GM21360 (cell line): Measurements from ENCODE around the gene MIEF2.

Experiments
- ATAC-seq: cut with Tn5 transposase; IDR thresholded peaks from one replicate; pipeline ENCODE4 v1.9.1; 2021; ENCODE audit warnings: mild to moderate bottlenecking, moderate library complexity; ENCODE audit not compliant: unreplicated experiment

Gene MIEF2

DNA sequence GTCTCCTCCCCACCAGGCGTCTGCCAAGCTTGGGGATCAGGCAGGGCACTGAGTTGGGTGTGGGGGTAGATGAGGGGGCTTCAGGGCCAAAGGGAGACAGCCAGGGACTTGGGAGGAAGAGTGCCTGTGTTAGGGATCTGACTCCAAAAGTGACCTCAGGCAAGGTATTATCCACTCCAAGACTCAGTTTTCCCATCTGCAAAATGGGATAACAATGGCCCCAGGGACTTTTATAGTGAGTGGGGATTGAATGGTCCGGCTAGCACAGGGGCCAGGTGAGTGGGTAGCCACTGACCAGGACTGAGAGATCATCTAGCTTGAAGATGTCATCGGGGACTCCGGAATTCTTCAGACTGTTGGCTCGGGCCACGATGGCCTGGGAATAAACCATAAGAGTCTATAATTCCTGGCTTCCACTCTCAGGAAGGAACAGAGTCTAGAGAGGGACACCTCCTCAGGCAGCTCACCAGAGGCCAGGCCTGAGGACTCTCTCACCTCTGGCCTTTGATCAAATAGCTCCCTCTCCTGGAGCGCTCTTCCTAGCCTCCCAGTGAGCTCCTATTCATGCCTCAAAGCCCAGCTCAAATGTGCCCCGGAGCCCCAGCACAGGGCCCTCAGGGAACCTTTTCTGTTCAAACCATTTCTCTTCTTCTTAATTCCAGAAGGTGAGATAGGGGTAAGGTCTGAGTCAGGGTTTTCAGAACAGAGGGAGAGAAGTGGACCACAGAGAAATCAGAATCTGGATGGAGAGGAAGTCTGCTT lies 5.4 kb upstream of the MIEF2 start:
- ATAC-seq = no peak

DNA sequence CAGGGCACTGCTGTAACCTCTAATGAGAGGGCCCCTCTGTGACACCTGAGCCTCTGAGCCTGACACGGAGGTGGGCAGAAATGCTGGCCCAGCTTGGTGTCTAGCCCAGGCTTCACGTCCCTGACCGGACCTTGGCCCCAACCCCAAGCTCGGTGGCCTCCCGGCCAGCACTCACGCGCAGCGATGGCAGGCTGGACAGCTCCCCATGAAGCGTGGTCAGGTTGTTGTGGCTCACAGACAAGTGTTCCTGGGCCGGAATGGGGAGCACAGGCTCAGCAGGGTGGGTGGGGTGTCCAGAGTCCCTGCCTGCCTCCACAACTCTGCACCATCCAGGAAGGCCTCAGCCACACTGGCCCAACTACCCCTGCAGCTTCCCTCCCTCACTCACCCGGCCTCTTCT lies 4.1 kb upstream of the MIEF2 start:
- no peak for ATAC-seq

DNA sequence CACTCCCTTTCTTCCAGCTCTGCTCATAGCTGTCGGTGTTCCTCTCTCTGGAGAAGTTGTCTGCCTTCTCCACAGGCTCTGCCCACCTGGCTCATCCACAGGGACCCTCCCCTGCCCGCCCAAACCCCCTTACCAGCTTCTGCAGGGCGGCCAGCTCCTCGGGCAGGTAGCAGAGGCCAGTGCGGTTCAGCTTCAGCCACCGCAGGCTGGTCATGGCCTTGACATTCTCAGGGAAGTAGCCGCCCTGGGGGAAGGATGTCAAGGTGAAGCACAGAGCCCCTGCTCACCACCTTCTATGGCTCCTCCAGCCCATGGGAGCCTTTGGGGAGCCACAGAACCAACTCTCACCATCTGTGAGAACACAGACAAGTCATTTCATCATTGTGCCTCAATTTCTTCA lies 3.7 kb upstream of the MIEF2 start:
- no peak for ATAC-seq

DNA sequence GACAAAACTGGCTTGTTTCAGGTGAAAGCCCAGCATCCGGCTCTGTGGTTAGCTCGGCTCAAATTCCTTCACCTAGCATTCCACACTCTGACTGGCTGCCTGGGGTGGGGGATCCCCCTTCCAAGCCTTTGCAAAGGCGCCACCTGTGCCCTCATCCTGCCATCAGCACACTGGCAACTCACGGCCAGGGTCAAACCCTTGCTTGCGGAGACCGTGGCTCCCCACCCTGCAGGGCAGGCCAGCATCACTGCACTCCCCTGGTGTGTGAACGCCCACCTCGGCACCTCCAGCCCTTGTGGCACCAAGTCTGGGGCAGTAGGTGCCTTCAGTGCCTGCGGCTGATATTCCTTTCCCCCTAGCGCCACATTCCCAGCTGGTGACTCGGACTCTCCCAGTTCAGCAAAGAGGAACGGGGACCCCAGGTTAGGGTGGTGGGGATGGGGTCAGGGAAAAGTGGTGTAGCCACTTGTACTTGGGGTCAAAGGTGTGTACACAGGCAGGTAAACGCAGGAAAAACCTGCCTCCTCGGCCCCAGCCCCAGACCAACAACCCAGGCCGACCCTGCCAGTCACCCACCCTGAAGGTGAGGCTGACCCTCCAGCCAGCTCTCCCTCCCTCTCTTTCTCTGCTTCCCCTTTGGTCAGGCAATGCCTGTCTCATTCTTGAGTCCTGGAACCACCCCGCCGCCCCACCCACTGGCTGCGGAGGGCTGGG lies 3.0 kb upstream of the MIEF2 start:
- ATAC-seq = no peak

DNA sequence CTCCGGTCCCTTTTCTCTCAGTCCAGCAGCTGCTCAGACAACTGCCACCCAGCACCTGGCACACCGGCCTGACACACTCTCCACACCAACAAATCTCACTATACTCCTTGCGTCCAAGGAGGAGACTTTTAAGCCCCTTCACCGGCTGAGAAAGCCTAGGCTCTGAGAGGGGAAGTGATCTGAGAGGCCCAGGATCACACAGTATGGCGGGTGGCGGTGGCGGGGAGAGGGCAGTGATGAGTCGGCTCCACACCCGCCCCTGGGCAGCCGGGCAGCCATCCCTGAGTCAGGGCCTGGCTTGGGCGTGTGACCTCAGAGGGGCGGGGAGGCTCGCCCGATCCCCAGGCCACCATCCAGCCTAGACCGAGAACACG lies 2.5 kb upstream of the MIEF2 start:
- no peak for ATAC-seq

DNA sequence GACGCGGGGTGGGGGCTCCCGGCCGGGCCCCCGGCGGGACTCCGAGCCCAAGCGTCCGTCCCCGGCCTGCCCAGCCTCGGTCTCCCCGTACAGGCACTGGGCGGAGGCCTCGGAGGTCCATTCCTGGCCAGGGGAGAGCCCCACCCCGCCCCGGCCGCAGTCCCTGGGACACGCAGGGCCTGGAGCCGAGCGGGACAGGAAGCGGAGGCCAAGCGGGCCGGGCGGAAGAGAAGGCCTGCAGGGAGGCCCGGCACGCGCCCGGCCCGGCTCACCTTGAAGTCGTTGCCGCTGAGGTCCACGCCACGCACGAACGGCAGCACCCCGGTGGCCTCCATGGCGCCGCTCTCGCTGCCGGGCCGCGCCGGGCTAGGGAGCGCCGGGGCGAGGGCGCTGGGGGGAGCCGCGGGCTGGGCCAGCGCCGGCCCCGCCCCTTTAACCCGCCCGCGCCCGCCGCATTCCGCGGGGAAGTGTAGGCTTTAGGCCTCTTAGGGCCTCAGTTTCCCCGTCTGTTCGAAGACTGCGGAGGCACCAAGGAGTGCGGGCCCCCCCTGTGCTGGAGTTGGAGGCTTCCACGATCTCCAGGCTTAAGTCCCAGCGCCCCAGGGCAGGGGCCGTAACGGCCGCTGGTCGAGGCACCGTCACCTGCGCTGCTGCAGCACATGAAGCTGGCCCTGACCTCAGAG lies 2.0 kb upstream of the MIEF2 start, which contains the start of gene FLII:
Gene FLII (minus strand): TSS at position 383 of the 683 bp plus-strand sequence. CDS start 48 bp downstream, at position 335.
- ATAC-seq = no peak

DNA sequence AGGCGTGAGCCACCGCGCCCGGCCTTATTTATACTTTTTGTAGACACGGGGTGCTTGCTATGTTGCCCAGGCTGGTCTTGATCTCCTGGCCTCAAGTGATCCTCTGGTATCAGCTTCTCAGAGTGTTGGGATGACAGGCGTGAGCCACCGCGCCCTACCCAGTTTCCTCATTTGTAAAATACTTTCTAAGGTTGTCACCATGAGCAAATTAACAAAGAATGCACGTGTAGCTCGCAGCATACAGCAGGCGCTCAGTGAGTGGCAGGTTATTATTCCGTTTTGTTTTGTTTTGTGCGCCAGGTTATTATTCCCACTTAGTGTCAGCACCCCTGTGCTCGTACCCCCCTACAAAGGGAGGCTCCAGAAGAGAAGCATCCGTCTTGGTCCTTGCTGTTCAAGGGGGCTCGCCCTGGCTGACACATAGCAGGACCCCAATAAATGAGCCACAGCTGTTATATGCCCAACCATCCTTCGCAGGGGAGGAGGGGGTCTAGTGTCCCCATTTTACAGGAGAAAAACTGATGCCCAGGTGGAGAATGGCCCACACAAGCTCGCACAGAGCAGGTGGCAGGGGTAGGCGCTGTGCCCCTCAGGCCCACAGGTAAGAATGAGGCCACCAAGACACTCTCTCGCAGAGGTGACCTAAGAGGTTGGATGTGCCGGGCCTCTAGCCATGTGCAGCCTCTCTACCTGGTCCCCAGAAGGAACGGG lies 686 bp upstream of the MIEF2 start:
- ATAC-seq = no peak

DNA sequence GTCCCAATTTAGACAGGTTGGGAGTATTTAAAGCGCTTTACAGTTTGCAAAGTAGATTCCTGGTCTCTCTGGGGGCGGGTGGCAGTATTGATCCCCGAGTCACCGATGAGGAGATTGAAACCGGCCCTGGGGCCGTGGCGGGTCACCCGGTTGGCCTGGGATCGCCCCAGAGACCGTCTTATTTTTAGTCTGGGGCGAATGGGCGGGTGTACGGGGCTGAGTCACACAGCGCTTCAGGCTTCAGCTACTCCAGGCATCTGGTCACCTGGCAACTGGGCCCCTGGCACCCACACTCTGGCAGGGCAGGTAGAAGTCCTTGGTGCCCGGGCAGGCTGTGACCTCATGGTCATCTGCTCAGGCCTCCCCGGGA lies 669 bp downstream of the MIEF2 start:
- ATAC-seq = no peak

DNA sequence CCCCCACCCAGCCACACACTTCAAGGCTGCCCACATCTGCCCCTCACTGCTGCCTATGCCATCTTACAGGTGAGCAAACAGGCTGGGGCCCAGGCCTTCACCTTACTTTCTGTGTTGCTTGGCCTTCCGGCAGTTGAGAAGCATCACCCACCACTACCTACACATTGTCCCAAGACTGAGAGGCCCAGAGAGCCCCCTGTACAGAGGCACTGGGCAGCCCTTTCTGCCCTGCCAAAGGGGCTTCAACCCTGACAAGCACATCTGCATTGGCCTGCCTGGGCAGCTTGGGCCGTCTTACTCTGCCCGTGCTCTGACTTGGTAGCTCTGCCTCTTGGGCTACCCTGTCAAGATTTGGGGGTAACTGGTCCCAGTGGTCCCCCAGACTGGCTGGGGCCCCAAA lies 1.2 kb downstream of the MIEF2 start:
- no peak for ATAC-seq

DNA sequence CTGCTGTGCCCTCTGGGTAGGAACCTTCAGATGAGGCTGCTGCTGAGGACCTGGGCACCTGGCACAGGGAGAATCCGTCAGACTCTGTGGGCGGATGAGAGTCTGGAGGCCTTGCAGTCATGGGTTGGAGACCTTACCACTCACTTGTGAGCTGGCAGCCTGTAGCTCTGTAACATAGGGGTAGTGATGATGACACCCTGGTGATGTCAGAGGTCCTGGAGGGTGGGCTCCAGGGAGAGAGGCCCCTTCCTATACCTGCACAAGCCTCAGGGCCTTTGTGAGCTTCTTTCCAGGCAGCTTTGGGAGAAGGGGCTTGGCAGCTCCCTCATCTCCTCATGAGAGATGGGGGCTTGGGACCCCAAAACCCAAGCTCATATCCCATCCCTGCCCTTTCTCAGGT lies 1.6 kb downstream of the MIEF2 start:
- no peak for ATAC-seq

DNA sequence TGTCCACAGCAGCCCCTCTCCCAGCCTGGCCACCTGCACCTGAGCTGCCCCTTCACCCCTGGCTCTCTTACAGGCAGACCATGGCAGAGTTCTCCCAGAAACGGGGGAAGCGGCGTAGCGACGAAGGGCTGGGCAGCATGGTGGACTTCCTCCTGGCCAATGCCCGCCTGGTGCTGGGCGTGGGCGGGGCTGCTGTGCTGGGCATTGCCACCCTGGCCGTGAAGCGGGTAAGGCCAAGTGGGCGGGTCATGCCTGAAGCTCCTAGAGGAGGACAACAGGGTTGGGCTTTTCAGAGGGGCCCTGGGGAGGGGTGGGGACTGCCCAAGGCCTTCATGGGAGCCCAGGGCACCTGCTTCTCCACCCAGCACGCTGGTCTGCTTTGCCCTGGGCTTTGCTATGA lies 2.2 kb downstream of the MIEF2 start:
- no peak for ATAC-seq

DNA sequence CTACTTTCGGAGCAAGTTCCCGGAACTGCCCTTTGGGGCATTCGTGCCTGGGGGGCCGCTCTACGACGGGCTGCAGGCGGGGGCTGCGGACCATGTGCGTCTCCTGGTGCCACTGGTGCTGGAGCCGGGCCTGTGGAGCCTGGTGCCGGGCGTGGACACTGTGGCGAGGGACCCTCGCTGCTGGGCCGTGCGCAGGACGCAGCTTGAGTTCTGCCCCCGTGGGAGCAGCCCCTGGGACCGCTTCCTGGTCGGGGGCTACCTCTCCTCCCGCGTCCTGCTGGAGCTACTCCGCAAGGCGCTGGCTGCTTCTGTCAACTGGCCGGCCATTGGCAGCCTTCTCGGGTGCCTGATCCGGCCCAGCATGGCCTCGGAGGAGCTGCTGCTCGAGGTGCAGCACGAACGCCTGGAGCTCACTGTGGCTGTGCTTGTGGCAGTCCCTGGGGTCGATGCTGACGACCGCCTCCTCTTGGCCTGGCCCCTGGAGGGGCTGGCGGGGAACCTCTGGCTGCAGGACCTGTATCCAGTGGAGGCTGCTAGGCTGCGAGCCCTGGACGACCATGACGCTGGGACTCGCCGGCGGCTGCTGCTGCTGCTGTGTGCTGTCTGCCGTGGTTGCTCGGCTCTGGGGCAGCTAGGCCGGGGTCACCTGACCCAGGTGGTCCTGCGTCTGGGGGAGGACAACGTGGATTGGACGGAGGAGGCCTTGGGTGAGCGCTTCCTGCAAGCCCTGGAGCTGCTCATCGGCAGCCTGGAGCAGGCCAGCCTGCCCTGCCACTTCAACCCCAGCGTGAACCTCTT lies 3.6 kb downstream of the MIEF2 start:
- ATAC-seq = no peak

DNA sequence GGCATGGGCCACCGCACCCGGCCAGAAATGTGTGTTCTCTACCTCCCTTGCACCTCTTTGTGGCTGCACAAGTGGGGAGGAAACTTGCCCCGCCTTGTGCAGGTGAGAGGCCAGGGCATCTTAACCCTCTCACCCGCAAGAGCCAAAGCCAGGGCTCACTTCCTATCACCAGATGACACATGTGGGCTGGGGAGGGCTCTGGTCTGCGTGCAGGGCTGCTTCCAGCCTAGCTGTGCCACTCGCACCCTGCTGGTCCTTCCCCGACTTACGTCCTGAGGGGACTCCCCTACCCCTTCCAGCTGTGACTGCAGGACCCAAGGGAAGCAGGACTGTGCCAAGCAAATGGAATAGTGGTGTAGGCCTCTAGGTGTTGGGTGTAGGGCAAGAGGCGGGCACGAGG lies 6.9 kb downstream of the MIEF2 start:
- ATAC-seq = no peak

DNA sequence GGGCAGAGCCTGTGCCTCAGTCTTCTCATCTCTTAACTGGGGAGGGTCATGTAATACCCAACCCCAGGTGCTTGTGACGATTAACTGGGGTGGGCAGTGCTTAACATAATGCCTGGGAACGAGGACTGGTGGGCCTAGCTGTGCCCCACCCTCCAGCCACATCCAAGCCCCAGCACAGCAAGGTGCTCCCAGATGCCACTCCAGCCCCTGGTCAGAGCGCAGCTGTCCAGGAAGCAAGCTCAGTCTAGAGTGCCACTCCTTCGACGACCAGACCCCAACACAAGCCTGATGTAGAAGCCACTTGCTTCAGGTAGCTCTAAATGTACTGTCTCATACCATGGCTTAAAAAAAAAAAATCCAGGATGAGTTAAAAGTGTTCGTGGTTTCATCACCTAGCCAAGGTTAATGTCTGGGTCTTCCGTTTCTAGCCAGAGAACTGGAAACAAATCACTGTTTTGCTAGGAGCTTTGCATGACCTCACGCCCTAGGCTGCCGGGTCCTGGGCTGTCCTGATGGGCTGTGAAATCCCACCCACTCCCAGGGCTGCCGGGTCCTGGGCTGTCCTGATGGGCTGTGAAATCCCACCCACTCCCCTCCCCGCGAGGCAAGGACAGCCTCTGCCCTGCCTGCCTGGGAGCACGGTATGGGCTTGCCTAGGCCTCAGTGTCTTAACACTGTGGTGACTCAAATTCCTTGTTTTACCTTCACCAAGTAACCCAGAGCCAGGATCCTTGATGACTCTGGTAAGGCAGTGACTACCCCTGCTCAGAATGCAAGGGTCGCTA lies 7.7 kb downstream of the MIEF2 start:
- ATAC-seq = no peak

DNA sequence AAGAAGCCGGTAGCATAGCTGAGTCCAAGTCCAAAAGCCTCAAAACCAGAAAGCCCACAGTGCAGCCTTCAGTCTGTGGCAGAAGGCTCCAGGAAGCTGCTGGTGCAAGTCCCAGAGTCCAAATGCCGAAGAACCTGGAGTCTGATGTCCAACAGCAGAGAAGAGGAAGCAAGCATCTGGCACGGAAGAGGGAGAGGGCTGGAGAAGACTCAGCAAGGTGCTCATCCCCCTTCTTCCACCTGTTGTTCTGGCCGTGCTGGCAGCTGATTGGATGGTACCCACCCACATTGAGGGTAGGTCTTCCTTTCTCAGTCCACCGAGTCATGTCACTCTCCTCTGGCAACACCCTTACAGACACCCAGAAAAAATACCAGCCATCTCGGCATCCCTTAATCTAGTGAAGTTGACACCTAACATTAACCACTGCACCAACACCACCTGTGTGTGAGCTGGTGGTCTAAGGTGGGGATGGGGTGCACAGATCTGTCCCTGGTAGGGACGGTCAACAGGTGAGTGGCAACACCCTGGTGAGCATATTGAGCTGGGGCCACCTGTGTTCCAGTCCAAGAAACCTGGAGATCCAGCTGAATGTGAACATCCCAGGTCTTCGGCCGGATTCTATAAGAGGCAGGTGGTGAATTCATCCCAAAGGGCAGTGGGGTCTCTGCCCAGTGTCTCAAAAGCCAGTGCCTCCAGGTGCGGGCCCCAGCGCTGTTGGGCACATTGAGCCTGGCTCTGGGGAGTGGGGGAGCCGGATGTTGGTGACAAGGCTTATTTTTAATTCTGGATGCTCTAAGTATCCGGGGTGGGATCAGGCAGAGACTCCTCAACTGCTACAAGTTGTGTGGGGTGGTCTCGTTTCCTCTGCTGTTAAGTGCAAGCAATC lies 9.8 kb downstream of the MIEF2 start:
- ATAC-seq = no peak

DNA sequence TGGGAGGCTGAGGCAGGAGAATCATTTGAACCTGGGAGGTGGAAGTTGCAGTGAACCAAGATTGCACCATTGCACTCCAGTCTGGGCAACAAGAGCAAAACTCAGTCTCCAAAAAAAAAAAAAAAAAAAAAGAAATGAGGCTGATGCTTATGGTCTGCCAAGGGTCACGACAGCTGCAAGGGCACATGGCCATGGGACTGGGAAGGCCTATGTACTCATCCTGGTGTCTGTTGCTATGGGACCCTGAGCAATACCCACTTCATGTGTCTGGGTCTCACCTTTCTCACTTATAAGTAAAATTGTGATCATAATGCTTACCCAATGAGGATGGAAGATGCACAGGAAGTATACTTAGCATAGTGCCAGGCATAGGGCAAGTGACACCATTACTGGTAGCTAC lies 16.6 kb downstream of the MIEF2 start:
- no peak for ATAC-seq

DNA sequence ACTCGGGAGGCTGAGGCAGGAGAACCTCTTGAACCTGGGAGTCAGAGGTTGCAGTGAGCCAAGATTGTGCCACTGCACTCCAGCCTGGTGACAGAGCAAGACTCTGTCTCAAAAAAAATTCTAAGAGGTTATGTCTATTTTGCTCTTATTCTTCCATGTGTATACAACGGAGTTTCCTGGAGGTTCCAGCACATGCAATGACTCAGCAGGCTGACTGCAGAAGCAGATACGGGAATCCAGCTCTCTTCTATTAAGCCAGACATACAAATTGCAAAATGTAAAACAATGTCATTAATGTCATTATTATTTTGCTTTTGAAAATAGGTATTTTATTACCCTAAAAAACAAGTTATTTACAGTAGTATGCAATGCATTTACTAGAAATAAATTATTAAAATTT lies 18.4 kb downstream of the MIEF2 start:
- ATAC-seq = no peak

DNA sequence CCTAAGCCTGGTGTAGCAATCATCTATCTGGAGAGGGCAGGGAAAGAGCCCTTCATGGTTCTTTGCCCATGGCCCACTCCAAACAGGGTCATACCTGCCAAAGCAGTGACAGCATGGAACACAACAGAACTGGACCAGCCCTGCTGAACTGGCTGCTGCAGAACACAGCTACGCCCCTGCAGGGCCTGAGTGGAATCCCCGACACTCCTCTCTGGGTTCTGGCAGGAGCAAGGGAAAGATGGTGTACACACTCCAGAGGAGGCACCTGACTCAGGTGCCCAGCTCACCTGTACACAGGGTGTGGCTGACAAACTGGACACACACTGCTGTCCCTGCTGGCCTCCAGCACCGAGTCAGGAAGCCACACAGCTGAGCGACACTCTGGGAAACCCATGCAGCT lies 19.8 kb downstream of the MIEF2 start:
- no peak for ATAC-seq
